ENCODE measurements around the gene PASK. TPM values are rescaled to one million over a fixed set of nuclear protein-coding genes. Genes with fewer than 3 reads are reported as not detected.

Gene PASK
- polyA plus RNA-seq, 6 donors from 2014 or later: 3.9 to 17.4 (median 9.1) TPM

DNA sequence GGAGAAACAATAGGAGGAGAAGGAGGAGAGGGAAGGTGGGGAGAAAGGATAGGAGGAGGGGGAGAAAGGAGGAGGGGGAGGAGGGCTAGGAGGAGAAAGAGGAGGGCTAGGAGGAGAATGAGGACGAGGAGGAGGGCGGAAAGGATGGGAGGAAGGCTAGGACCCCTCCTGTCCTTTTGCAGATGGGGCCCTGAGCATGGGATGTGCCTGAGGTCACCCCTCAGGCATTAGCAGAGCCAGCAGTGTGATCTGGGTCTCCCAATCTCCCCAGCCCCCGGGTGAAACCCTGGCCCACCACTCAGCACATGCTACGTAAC lies 38.6 kb upstream of the PASK start:
- DNase-seq (no peak), ATAC-seq (ENCODE audit: low read depth in 2 of 2) (no peak)
- Mint-ChIP-seq H3K4me3 (no peak overlapping the region), H3K27ac (peak overlapping the region in 1 of 6 donors; percentile 56), H3K27me3 (no peaks in the 10 kb centered on the region), H3K4me1 (peaks cover 0 to 3% (median 0%) of the 10 kb centered on the region in 3 donors), H3K36me3 (no peaks in the 10 kb centered on the region), H3K9me3 (no peaks in the 10 kb centered on the region)

DNA sequence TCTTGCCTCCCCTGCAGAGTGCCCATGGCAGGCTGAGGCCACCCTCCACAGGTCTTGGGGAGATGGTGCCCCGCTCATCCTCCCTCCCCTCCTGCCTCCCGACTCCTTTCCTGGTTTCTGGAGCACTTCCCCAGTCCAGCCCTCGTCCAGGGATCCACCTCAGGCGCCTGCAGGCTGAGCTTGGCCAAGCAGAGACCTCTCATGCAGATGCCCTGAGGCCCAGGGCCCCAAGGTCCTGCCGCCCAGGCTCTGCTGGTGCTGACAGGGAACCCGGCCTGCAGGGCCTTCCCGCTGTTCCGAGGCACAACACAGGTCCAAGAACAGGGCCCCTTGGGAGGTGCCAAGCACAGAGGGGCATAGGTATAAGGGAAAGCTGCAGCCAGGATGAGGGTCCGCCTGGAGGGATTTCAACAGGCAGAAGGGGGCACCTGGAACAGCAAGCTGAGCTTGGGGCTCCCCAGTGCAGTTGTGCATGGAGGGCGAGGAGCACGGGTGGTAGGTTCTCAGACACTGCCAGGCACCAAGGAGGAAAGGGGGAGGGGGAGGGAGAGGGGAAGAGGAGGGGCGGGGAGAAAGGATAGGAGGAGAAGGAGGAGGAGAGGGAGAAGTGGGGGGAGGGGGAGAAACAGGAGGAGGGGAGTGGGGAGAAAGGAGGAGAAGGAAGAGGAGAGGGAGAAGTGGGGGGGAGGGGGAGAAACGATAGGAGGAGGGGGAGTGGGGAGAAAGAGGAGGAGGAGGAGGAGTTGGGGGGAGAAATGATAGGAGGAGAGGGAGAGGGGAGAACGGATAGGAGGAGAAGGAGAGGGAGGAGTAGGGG lies 38.0 kb upstream of the PASK start:
- Mint-ChIP-seq H3K27ac (peak overlapping the region in 2 of 6 donors; percentile 56 to 65), H3K27me3 (no peaks in the 10 kb centered on the region), H3K36me3 (no peaks in the 10 kb centered on the region)

DNA sequence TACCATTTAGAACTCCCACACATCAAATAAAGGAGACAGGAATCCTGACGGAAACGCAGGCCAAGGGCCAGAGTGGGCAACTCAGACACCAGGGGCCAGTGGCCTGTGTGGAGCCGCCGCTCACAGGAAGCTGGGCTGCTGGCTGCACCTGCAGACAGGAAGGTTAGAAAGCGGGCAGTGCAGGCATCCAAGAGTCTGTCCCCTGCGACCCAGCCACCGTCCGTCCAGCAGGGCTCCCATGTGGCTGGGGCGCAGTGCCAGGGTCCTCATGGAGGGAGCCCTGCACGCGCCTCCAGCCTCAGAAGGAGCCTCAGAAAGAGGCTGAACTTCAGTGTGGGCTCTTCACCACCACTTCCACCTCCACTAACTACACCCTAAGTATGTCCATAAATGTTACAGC lies 36.7 kb upstream of the PASK start:
- ATAC-seq (ENCODE audit: low read depth in 2 of 2): no peak
- Mint-ChIP-seq H3K9me3 (no peaks in the 10 kb centered on the region), H3K4me1 (peaks cover 0 to 3% (median 0%) of the 10 kb centered on the region in 3 donors), H3K27ac (no peak overlapping the region), H3K36me3 (no peaks in the 10 kb centered on the region), H3K27me3 (no peaks in the 10 kb centered on the region), H3K4me3 (no peak overlapping the region)
- no peak for DNase-seq

More for the DNA sequence above, 38.0 kb upstream of the PASK start:
- DNase-seq: no peak
- H3K4me1 Mint-ChIP-seq: peaks cover 0 to 3% (median 0%) of the 10 kb centered on the region in 3 donors
- H3K9me3 Mint-ChIP-seq: no peaks in the 10 kb centered on the region
- ATAC-seq (ENCODE audit: low read depth in 2 of 2): no peak
- no peak overlapping the region for H3K4me3 Mint-ChIP-seq

DNA sequence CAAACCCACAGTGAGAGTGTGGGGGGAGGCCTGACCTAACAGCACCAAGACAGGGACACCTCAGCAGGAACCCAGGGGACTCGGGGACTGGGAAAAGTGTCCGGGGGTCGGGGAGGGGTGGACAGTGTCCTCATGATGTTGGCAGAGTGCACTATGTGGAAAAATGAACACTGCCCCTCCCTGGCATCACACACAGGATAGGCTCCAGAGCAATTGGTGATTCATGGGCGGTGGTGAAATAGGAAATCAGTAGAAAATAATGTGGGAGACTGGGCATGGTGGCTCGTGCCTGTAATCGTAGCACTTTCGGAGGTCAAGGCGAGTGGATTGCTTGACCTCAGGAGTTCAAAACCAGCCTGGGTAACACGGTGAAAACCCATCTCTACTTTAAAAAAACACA lies 35.6 kb upstream of the PASK start:
- DNase-seq (no peak), ATAC-seq (ENCODE audit: low read depth in 2 of 2) (no peak)
- H3K4me1 Mint-ChIP-seq: peaks cover 0 to 3% (median 0%) of the 10 kb centered on the region in 3 donors
- H3K27me3 Mint-ChIP-seq: no peaks in the 10 kb centered on the region
- H3K27ac Mint-ChIP-seq: no peak overlapping the region
- no peaks in the 10 kb centered on the region for H3K36me3 Mint-ChIP-seq
- no peak overlapping the region for H3K4me3 Mint-ChIP-seq
- no peaks in the 10 kb centered on the region for H3K9me3 Mint-ChIP-seq

DNA sequence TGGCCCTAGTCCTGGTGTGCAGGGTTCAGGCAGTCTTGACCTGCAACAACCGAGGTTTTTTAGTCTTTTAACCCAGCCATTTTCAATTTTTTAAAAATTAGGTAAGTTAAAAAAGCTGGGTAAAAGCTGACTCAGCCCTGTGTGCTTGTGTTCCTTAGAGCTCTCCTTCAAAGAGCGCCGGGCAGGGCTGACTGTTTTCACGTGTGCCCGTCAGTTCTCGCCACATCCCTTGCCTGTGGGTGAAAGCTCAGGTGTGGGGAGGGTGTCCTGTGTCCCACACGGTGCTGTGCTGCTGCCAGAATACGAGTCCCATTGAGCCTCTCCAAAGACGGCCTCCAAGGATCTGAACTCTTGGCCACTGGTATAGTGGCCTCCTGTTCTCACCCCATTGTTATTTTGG lies 33.9 kb upstream of the PASK start:
- peaks cover 0 to 3% (median 0%) of the 10 kb centered on the region in 3 donors for H3K4me1 Mint-ChIP-seq
- no peaks in the 10 kb centered on the region for H3K9me3 Mint-ChIP-seq
- H3K36me3 Mint-ChIP-seq: no peaks in the 10 kb centered on the region
- H3K4me3 Mint-ChIP-seq: no peak overlapping the region
- ATAC-seq (ENCODE audit: low read depth in 2 of 2) (no peak), DNase-seq (no peak)
- H3K27me3 Mint-ChIP-seq: no peaks in the 10 kb centered on the region
- H3K27ac Mint-ChIP-seq: no peak overlapping the region

DNA sequence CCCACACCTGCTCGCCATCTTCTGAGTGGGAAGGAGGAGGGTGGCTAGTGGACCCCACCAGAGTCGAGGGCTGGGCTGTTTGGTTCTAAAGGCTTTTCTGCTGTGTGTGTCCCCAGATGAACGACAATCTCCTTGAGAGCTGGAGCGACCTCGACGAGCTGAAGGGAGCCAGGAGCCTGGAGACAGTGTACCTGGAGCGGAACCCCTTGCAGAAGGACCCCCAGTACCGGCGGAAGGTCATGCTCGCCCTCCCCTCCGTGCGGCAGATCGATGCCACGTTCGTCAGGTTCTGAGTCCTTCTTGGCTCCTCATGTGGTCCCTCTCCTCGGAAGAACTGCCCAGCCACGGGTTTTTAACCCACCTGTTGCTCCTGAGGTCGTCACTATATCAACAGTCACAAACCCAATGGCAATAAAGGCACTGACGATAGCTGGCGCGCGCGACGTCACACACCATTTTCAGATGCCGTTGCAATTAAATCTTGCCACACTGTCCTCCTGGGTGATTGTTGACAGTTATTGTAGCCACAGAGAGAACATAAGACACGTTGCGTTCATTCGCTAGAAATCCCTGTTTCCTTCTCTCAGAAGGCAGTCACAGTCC lies 33.4 kb upstream of the PASK start:
- no peaks in the 10 kb centered on the region for H3K9me3 Mint-ChIP-seq
- H3K4me1 Mint-ChIP-seq: no peaks in the 10 kb centered on the region
- no peaks in the 10 kb centered on the region for H3K27me3 Mint-ChIP-seq
- ATAC-seq (ENCODE audit: low read depth in 2 of 2) (no peak), DNase-seq (no peak)
- no peak overlapping the region for H3K27ac Mint-ChIP-seq
- H3K36me3 Mint-ChIP-seq: no peaks in the 10 kb centered on the region
- H3K4me3 Mint-ChIP-seq: no peak overlapping the region

DNA sequence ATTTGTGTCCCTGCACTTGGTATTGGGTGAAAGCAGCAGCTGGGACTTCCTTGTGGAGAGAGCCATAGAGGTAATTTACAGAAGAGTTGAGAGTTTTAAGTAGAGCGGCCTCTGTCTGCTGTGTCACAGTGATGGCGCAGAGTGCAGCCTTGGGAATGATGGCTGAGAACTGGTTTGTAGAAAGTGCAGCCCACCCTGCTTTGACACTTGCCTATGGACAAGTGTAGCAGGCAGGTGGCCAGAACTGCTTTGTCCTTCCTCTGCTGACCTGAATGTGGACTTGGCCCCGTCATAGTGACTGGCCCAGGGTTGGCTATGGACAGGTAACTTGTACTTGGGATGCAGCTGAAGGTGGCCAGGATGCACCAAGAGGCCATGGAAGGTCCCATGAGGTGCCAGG lies 32.9 kb upstream of the PASK start:
- Mint-ChIP-seq H3K27ac (no peak overlapping the region), H3K27me3 (no peaks in the 10 kb centered on the region), H3K9me3 (no peaks in the 10 kb centered on the region), H3K36me3 (no peaks in the 10 kb centered on the region), H3K4me3 (no peak overlapping the region), H3K4me1 (no peaks in the 10 kb centered on the region)
- DNase-seq (no peak), ATAC-seq (ENCODE audit: low read depth in 2 of 2) (no peak)

DNA sequence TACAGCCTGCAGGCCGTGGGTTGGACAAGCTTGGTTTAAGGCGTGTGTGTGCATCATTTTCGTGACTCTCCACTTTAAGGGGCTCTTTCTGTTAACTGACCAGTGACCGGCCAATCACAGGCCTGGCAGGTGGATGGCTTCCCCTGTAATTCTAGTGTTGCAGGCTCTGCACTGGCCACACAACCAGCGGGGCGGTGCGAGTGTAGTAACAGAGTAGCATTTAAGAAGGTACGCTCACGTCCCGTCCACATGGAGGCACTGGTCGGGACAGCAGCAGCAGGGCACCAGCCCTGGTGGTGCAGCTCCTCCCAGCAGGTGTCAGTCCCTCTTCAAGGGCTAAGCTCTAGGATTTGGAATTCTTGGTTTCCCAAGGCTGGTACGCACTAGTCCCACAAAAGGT lies 31.2 kb upstream of the PASK start:
- Mint-ChIP-seq H3K4me1 (no peaks in the 10 kb centered on the region), H3K9me3 (no peaks in the 10 kb centered on the region), H3K36me3 (peaks cover 0 to under 1% of the 10 kb centered on the region in 2 donors), H3K27ac (peak overlapping the region in 1 of 6 donors; percentile 60), H3K27me3 (no peaks in the 10 kb centered on the region), H3K4me3 (no peak overlapping the region)
- no peak for ATAC-seq (ENCODE audit: low read depth in 2 of 2)
- DNase-seq: no peak

DNA sequence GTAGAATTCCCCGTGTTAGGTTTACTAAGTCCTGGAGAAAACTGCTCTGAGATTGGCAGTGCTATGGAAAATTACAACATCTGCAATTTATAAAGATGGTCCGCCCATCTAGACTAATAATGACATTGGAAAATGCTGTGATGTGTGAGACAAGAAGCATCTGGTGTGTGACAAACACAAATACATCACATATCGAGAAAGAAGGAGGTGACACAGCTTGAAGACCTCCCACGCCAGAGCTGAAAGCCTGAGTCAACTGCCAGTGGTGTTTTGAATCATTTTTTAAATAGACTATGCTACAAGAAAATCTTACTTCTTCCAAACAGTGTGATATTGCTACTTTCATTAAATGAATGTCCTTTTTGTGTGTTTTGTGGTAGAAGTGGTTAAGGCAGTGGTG lies 30.6 kb upstream of the PASK start:
- no peak for ATAC-seq (ENCODE audit: low read depth in 2 of 2)
- Mint-ChIP-seq H3K36me3 (peaks cover 5 to 7% of the 10 kb centered on the region in 2 donors), H3K9me3 (no peaks in the 10 kb centered on the region), H3K4me1 (no peaks in the 10 kb centered on the region), H3K27ac (no peak overlapping the region), H3K4me3 (no peak overlapping the region), H3K27me3 (no peaks in the 10 kb centered on the region)
- DNase-seq: no peak

DNA sequence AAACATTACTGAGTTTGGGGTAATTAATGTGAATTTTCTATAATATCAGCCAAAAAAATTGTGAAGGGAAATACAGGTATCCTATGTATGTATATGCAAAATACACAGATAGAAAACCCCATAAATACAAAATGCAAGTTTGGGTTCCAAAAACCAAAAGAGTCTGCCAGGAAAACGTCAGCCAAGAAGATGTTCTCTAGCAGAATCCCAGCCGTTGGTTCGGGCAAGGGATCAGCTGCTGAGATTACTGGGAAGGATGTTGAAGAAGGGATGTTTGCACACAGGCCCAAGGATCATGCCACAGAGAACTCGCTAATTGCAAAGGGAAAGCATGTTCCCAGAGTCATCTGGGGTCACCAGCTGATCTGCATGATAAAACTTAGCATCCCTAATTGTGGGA lies 29.7 kb upstream of the PASK start:
- Mint-ChIP-seq H3K27ac (peak overlapping the region in 1 of 6 donors; percentile 3), H3K4me3 (no peak overlapping the region), H3K36me3 (peaks cover 6 to 15% of the 10 kb centered on the region in 2 donors), H3K9me3 (no peaks in the 10 kb centered on the region), H3K4me1 (no peaks in the 10 kb centered on the region), H3K27me3 (no peaks in the 10 kb centered on the region)
- ATAC-seq (ENCODE audit: low read depth in 2 of 2): no peak
- DNase-seq: no peak

DNA sequence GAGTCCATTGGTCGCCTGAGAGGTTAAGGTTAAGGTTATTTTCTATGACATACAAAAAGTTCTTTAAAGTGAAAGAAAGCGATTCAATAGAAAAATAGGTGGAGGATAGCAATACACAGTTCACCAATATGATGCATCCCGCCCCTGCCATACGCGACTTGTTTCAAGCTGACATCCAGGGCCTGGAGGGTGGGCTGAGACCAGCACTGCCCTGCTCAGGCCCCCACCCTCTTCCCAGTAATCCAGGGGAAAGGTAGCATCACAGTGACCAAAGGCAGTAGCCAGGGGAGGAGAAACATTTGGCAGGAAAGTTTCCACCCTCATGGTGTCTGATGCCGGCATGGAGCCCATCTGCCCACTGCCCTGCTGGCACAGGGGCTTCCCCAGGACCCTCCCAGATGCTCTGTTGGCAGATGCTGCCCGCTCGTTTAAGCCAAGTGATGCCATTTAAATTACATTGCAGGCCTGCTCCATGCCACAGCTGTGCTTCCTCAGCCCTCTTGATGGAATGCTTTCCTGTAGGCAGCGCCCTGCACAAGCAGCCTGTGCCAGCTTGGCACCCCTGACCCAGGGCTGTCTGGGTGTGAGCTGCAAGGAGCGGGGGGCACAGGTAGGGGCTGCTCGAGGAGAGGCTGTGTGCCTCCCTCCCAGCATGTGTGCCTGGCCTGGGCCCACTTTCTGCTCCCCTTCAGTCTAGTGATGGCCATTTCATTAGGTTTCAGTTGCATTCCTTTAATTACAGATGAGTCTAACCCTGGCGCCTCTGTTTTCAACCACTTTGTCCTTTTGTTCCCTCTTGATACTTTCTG lies 28.5 kb upstream of the PASK start:
- Mint-ChIP-seq H3K9me3 (peaks cover 0 to 4% (median 0%) of the 10 kb centered on the region in 7 donors), H3K4me1 (no peaks in the 10 kb centered on the region), H3K4me3 (no peak overlapping the region), H3K27ac (no peak overlapping the region), H3K27me3 (no peaks in the 10 kb centered on the region), H3K36me3 (peaks cover 11 to 20% of the 10 kb centered on the region in 2 donors)
- DNase-seq (no peak), ATAC-seq (ENCODE audit: low read depth in 2 of 2) (no peak)

DNA sequence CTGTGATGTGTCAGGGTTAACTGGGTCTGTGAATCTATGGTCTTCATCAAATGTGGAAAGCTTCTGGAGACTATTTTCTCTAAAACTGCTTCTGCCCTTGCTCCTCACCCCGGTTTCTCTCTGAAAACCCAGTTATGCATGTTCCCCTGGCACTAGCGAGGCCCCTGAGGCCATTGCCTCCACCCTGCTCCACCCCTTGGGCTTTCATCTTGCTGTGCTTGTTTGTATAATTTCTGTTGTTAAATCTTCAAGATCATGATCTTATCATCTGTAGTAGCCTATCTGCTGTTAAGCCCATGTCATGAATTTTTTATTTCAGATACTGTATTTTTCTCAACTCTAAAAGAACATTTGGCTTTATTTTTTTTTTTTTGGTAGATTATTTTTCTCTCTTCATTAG lies 24.3 kb upstream of the PASK start:
- Mint-ChIP-seq H3K9me3 (peaks cover 8 to 20% (median 15%) of the 10 kb centered on the region in 7 donors), H3K27ac (peak overlapping the region in 3 of 6 donors; percentile 9 to 46 (median 26)), H3K4me1 (no peaks in the 10 kb centered on the region), H3K36me3 (peaks cover 45 to 56% of the 10 kb centered on the region in 2 donors), H3K4me3 (no peak overlapping the region), H3K27me3 (no peaks in the 10 kb centered on the region)
- DNase-seq: no peak
- no peak for ATAC-seq (ENCODE audit: low read depth in 2 of 2)

DNA sequence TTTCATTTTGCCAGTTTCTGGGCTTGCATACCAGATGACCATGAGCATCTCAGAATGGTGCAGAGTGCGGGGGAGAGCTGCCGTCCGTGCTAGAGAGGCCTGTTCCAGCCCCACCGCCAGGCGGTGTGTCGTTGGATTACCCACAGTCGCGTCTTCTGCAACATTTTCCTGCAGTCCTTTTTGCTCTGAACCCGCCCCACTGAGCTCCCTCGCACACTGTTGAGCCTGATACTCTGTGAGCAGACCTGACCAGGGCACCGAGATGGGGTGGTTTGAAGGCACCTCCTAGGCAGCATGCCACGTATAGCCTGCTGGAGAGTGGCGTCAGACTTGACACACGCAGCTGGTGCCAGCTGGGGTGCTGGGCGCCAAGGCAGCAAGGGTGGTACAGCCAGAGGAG lies 19.1 kb upstream of the PASK start:
- Mint-ChIP-seq H3K36me3 (peaks cover 39 to 43% of the 10 kb centered on the region in 2 donors), H3K4me1 (peaks cover 0 to 5% (median 0%) of the 10 kb centered on the region in 3 donors), H3K4me3 (no peak overlapping the region), H3K9me3 (peaks cover 8 to 20% (median 13%) of the 10 kb centered on the region in 7 donors), H3K27ac (peak overlapping the region in 1 of 6 donors; percentile 58), H3K27me3 (no peaks in the 10 kb centered on the region)
- ATAC-seq (ENCODE audit: low read depth in 2 of 2): no peak
- DNase-seq: no peak

All from naive B cell (primary cell).